Esophagus squamous epithelium (tissue), 4 donors: Measurements from ENCODE around the gene GLB1L.
"Not testable (repeated sequence)": the region's sequence is repeated elsewhere in the genome, so short reads cannot be mapped to it uniquely, and the experiment has no call there.

Source experiments
- CTCF ChIP-seq, 6 experiments: fragments of 450-650 bp in 4 of 6; fragments of 200-600 bp in 2 of 6; sonication (generic) in 2 of 6; IDR thresholded peaks; one replicate each; pipeline ENCODE4 v1.5.1; 2016 to 2019; ENCODE audit warnings: antibody characterized with exemption in 6 of 6, mild to moderate bottlenecking in 4 of 6, moderate library complexity in 4 of 6
- POLR2A ChIP-seq, 4 donors: fragments of 450-650 bp; IDR thresholded peaks; one replicate each; pipeline ENCODE4 v1.6.1; 2017; ENCODE audit warnings: antibody characterized with exemption in 4 of 4, mild to moderate bottlenecking in 4 of 4, moderate library complexity in 3 of 4

- TF ChIP-seq CTCF, POLR2A (IDR thresholded peaks at IDR 0.05): not testable (repeated sequence)
These were observed 13.7 kb upstream of the GLB1L start for GRCh38 chr2:219258942-219259341.
